ENCODE results near the gene DCTN4. TPM values are rescaled to one million over a fixed set of nuclear protein-coding genes. Genes with fewer than 3 reads are reported as not detected.
"Not testable (repeated sequence)": the region's sequence is repeated elsewhere in the genome, so short reads cannot be mapped to it uniquely, and the experiment has no call there.

DCTN4 gene
- polyA plus RNA-seq (2014; cell fraction: cytosol; rRNA removed) = 53.0 and 55.7 TPM in 2 replicates
- 59.2 and 90.6 TPM in 2 replicates for polyA plus RNA-seq (2014; cell fraction: nucleus; rRNA removed)

DNA sequence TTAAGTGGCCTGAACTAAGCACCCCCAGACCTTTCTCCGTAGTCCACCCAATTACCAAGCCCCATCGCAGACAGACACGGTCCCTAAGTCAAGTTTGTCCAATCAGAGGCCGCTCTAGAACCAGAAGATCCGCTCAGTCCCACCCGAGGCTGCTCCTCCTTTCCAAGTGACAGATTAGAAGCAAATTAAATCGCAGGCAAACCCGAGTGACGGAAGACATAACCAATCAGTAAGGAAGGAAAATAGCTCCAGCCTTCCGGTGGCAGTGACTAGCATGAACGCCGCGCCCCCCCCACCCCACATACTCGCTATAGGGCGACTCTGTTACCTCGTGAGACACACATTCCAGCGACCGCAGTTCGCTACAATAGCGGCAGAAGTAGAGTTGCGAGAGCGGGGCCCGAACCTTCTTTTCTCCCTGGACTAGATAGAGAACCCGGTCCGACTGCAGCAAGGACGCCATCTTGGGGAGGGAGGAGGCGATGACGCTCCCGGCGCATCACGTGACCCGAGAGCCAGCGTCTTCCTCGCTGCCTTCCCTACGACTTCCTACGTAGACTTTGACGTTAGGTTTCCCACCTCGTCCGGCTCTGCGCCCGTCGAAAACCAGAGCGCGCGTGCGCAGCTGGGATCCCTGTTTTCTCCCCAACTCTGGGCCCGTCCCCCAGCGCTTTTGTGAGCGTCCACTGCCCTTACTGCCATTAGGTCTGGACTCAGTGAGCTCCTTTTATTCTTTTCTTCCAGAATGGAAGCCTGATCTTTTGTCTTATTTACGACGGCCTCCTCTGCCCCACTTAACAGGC, at the start of gene DCTN4:
Gene DCTN4, minus strand, starts transcription at position 487 of the 803 bp plus-strand sequence. Its CDS starts 24 bp downstream, at position 463.
- peak; percentile 99 for DNase-seq (ENCODE audit: low spot score)

DNA sequence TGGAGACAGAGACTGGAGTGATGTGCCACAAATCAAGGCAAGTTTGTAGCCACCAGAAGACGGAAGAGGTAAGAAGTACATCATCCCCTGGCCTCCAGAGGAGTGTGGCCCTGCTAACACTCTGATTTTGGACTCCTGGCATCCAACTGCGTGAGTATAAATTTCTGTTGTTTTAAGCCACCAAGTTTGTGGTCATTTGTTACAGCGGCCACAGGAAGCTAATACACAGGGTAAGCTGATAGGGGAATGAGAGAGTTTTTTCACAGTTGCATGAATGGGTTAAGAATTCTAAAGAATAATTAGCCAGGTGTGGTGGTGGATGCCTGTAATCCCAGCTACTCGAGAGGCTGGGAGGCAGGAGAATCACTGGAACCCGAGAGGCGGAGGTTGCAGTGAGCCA, 45.6 kb upstream of the DCTN4 start:
- no peak for DNase-seq (ENCODE audit: low spot score)

DNA sequence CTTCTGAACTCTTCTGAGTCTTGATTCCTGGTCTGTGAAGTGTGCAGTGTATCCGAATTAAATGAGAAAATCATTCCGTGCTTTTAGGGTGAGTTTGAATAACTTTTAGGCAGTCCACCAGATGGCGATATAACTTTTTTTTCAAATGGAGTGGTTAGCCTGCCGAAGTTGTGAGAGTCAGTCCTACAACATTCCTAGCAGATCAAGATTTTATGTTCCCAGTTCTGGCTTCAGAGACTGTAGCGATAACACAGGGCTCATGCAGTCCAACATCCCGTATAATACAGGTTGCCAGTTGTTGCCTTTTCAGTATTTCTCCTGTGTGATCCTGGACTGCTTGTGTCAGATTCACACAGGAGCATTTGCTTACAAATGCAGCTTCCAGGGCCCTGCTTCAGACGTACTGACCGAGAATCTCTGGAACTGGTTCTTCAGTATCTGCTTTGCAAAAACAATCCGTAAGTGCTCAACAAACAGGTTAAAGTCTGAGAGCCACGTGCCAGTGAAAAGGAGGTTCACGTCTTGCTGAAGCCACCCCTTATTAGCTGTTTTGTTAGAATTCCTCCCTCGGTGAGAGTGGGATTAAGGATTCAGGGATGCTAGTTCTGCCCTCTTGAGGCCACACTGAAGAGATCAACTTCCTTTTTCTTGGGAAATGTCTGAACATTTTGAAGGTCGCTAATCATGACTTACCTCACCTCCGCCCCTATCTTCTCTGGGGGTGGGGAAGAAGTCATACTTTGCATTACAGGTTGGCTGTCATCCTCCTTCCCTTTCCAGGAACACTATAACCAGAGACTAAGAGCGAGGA, 42.5 kb upstream of the DCTN4 start:
- peak; percentile 69 for DNase-seq (ENCODE audit: low spot score)

DNA sequence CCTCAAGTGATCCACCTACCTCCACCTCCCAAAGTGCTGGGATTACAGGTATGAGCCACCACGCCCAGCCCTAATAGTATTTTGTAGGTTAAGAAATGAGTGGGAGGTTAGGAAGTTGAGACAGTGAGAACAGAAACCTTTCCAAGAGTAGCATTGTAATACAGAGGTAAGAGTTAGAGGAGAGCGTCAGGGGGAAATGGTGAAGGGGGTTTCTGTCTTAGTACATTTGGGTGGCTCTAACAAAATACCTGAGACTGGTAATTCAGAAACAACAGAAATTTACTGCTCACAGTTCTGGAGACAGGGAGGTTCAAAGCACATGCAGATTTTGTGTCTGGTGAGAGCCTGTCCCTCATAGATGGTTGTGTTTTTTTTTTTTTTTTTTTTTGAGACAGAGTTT, 38.6 kb upstream of the DCTN4 start:
- no peak for DNase-seq (ENCODE audit: low spot score)

DNA sequence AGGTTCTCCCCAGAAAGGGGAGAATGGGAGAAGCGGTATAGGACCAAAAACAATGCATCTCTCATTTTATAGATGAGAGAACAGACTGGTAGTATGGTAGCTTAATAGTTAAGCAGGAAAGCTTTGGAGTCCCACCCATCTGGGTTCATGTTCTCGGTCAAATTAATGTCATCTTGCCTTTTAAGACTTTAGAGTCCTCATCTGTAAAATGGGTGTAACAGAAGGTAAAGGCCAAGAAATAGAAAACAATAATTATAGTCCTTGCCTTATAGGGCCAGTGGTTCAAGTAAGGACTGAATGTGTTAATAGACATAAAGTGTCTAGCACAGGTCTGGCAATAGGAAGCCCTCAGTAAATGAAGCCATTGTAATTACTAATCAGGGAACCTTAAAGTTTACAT, 36.1 kb upstream of the DCTN4 start:
- DNase-seq (ENCODE audit: low spot score) = no peak

DNA sequence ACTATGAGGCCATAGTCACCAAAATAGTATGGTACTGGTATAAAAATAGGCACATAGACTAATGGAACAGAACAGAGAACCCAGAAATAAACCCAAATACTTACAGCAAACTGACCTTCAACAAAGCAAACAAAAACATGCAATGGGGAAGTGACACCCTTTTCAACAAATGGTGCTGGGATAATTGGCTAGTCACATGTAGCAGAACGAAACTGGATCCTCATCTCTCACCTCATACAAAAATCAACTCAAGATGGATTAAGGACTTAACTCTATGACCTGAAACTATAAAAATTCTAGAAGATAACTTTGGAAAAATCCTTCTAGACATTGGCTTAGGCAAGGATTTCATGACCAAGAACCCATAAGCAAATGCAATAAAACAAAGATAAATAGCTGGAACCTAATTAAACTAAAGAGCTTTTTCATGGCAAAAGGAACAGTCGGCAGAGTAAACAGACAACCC, 34.6 kb upstream of the DCTN4 start:
- DNase-seq (ENCODE audit: low spot score) = not testable (repeated sequence)

DNA sequence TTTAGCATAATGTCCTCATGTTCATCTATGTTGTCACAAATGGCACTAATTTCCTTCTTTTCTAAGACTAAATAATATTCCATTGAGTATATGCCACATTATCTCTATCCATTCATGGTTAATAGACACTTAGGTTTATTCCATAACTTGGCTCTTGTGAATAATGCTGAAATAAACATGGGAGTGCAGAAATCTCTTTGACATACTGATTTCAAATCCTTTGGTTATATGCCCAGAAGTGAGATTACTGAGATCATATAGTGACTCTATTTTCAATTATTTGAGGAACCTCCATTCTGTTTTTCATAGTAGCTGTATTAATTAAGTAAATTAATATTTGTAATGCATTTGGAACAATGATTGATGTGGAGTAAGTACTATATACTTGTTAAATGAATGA, 32.7 kb upstream of the DCTN4 start:
- no peak for DNase-seq (ENCODE audit: low spot score)

DNA sequence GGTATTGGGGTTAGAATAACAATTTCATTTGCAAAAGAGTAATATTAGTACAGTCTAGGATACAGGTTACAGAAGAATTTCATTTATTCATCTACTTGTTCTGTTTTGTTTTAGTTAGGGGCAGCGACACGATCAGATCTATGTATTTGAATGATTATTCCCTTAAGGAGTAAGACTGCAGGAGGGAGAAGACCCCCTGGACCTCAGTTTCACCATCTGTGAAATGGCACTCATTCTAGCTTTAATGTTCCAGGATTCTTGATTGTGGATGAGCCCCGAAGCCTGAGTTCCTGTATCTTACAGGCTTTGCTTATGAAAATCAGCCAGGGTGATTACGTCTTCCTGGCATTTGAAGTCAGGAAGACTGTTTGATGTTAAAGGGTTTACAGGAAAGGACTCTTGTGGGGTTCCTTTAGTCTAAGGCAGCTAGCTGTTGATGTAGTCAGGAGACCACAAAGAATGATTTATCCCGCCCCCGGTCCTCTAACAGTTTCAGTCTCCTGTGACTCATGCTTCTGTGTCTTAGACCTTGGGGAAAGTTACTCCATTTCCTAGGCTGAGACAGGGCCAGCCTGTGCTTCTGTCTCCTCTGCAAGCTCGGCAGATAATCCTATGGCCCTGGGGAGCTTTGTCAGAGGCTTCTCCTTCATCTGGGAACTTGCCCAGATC, 31.3 kb upstream of the DCTN4 start:
- no peak for DNase-seq (ENCODE audit: low spot score)

DNA sequence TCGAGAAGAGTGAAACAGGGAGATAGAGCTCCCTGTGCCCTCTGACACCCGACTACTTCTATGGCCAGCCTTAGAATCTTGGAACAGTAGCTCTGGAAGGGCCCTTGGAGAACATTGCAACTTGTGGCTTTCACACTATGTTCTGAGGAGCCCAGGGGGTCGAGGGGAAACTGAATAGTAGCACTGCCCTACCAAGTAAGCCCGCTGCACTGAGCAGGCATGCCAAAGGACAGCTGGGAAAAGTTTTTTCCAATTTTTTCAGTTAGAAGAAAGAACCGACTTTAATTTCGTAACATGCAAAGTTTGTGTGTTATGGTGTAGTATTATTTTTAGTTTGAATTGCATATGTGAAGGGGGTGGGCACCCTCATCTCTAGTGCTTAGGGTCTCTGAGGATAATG, 30.6 kb upstream of the DCTN4 start:
- no peak for DNase-seq (ENCODE audit: low spot score)

DNA sequence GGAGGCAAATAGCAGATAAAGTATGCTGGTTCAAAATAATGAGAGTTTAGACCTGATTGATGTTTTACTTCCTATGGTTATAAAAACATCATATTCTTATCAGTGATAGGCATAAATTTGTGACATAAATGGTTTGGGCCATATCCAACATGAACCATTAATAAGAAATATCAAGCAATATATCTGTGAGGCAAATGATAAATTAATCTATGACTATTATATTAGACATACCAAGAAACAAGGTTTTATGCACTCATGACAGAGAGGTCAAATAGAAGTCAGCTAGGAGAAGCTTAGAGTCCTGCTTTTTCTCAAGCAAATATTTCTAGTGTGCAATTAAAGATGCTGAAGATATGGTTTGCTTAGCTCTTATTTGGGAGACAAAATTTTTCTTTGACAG, 30.2 kb upstream of the DCTN4 start:
- DNase-seq (ENCODE audit: low spot score) = no peak

DNA sequence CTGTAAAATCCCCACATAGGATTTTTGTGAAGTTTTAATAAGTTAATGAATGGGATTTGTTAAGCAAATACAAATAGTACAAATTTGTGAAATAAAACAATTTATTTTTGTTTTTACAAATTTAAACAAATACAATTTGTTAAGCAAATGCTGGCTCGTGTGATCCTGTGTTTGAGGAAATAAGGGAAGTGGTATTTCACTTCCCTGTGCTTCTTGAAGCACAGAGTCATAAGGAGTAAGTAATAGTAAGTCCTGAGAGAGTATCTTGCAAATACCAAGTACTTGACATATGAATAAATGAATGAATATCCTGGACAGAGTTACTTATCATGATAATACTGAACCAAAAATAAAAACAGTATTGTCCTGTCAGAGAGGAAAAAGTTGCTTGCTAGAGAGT, 28.8 kb upstream of the DCTN4 start:
- DNase-seq (ENCODE audit: low spot score) = no peak

DNA sequence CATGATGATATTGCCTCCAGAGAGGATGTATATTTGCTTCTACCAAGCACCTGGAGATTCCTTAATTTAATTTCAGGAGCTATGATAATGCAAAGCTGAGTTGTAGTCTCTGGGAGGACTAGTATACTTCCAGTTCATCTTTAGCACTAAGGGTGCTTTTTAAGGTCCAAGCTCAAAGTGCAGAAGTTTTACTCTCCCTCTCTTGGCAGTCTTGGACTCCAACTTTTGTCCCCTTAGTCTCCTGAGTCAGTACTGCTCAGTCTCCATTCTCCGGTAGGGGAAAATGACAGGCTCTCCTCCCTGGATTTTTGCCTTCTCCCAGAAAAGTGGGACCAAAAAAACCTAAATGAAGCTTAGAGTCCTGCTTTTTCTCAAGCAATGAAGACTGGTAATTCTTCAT, 28.1 kb upstream of the DCTN4 start:
- no peak for DNase-seq (ENCODE audit: low spot score)

DNA sequence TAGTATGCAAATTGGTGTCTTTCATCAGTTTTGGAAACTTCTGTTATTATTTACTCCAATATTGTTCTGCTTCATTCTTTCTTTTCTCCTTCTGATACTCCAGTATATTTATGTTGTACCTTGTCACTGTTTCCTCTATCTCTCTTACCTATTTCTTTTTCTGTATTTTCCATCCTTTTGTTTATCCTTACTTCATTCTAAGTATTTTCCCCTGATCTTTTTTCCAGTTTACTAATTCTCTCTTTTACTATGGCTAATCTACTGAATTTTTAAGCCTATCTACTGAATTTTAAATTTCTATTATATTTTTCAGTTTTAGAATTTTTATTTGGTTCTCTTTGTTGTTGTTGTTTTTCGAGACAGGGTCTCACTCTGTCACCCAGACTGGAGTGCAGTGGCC, 27.1 kb upstream of the DCTN4 start:
- no peak for DNase-seq (ENCODE audit: low spot score)

DNA sequence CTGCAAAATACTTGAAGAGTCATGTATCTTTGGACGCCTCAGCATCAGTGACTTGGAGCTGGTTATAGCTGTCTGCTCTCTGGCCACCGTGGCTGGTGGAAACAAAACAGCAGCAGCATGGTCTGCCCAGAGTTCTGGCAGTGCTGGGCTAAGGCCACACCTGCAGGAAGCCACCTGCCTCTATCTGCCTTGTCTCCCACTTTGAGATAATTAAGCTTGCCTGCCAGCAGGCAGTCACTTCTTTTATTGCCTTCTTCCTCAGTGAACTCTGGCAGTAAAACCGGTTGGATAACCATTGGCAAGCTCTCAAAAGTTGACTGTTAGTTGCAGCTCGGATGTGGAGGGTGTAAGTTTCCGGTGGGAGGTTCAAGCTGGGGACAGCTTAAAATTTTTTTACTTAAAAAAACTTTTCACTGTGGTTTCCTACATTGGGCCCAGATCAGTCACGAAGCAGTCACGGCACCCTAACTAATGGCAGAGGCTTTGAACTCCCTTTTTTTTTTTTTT, 24.7 kb upstream of the DCTN4 start:
- peak; percentile 18 for DNase-seq (ENCODE audit: low spot score)

DNA sequence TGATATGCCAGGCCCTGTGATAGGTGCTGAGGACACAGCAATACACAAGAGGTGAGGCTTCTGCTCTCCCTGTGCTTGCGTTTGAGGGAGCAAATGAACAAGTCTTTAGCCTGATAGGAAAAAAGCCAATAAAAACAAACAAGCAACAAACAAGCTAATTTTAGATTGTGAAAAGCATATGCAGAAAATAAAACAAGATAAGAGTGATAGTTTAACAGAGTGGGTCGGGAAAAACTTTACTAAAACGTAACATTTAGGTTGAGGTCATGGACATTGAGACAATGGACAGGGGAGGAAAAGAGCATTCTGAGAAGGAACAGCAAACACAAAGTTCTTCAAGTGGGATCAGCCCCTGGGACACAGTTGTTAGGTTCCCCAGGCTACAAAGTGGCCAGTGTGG, 24.0 kb upstream of the DCTN4 start:
- DNase-seq (ENCODE audit: low spot score) = no peak

DNA sequence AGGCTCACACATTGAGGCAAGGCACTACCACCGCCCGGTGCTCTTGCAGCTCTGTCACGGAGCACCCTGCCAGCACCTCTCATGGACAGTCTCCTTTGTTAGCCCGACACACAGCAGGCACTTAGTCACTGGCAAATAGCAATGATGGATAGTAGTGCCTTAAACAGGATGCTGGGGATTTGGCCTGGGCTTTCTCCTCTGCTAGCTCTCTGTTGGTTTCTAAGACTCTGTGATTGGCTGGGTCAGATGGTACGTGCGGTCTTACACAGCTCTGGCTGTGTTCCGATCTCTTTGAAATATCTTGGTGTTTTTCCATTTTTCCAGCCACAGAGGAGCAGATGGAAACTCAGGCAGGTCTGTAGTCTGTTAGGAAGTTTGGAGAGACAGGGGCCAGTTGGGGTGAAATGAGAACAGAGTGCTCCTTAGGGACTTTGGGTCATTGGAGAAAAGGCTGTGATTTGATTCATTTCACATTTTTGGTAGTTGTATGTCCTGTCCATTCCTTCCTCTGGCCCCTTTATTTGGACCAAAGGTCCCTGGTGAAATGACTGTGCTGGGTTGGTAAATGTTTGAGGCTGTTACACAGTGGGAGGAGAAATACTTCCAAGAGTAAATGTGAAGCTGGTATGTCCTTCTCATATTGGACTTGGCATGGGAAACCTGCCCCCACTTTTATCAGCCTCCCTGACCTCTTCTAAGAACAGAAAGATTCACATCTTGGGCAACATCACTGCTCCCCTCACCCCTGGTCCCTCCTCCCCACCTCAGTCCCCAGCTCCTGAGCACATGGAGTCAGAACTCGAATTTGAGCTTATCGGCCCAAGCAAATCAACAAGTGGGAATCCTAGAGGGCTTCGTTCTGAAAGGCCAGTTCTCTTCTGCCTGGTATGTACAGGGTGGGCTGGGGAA, 23.1 kb upstream of the DCTN4 start:
- DNase-seq (ENCODE audit: low spot score) = no peak

DNA sequence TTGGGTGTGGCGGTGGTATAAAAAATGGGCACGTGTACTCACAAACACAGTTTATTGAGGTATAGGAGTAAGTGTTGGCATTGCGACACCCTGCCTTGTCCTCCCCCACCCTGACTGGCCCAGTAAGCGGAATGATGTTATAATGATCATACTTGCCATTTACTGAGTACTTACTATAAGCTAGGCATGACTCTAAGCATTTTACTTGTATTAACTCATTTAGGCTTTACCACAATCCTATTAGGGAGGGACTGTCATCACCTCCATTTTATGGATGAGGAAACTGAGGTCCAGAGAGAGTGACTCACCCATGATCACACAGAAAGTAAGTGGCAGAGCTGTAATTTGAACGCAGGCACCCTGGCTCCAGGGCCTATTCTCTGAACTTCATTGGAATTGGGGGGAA, 22.0 kb upstream of the DCTN4 start:
- no peak for DNase-seq (ENCODE audit: low spot score)

DNA sequence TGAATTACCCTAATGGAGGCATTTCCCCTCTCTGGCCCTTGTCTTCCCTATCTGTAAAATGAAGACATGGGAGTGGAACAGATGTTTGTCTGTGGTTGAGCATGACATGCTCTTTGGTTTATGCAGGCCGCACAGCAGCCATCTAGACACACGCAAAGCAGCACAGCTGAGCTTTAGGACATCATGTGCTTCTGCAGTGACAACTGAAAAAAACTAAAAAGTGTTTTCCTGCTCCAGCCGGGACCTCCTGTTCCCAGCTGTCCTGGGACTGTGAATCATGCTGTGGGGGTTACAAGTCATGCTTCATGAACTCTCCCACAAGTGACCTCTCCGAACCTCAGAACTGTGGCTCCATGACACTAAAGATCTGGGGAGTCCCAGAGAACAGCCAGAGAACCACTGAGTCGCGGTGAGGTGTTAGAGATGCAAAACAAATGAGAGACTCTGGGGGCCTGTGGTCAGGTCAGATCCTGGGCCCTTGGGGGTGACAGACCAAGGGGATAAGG, 21.4 kb upstream of the DCTN4 start:
- DNase-seq (ENCODE audit: low spot score) = no peak

DNA sequence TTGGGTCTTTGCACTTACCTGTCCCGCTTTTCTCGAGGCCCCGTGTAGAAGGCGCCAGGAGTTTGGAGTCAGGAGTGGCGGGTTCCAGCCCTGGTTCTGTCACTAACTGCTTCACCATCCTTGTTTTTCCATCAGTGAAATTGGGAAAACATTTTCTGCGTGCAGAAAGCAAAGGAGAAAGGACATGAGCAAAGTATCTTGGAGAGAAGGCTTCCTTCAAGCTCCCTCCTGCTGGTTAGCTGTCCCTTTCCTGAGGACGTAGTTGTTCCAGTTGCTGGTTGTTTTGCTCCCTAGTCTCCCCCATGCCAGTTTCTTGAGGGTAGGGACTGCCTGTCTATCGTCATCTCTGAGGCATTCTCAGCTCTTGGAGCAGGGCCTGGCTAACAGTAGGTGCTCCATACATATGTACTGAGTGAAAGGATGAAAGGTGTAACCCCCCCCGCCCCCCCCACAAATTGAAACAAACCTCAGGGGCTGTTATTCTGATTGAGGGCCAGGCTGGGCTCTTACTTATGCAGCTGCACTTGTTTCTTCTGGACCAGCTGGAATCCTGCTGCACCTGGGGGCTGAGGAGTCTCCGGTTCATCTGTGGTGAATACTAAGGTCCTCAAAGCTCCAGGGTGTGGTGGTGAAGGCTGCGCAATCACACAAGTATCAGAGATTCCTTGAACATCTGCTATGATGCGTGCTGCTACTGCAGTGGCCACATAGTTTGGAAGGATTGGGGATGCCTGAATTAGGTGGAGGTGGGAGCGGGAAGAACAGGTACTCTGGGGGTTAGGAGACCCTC, 20.8 kb upstream of the DCTN4 start:
- DNase-seq (ENCODE audit: low spot score) = no peak

Data from SK-N-DZ (cell line).